GM12801 (cell line): ENCODE data around the gene JSRP1.

Source experiments
- TF ChIP-seq, protein P1 (sequence below): IDR thresholded peaks from one replicate; pipeline ENCODE4 v1.5.1; 2011; ENCODE audit warnings: control low read depth; ENCODE audit not compliant: insufficient read length; ENCODE audit errors: extremely low read depth

JSRP1 gene

GRCh38 chr19:2209408-2209807 lies 46.8 kb downstream of the JSRP1 start:
- TF ChIP-seq, protein P1, sequence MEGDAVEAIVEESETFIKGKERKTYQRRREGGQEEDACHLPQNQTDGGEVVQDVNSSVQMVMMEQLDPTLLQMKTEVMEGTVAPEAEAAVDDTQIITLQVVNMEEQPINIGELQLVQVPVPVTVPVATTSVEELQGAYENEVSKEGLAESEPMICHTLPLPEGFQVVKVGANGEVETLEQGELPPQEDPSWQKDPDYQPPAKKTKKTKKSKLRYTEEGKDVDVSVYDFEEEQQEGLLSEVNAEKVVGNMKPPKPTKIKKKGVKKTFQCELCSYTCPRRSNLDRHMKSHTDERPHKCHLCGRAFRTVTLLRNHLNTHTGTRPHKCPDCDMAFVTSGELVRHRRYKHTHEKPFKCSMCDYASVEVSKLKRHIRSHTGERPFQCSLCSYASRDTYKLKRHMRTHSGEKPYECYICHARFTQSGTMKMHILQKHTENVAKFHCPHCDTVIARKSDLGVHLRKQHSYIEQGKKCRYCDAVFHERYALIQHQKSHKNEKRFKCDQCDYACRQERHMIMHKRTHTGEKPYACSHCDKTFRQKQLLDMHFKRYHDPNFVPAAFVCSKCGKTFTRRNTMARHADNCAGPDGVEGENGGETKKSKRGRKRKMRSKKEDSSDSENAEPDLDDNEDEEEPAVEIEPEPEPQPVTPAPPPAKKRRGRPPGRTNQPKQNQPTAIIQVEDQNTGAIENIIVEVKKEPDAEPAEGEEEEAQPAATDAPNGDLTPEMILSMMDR = no peak

- TF ChIP-seq, protein P1 = no peak
These were observed 47.2 kb downstream of the JSRP1 start for GRCh38 chr19:2208975-2209374.

DNA sequence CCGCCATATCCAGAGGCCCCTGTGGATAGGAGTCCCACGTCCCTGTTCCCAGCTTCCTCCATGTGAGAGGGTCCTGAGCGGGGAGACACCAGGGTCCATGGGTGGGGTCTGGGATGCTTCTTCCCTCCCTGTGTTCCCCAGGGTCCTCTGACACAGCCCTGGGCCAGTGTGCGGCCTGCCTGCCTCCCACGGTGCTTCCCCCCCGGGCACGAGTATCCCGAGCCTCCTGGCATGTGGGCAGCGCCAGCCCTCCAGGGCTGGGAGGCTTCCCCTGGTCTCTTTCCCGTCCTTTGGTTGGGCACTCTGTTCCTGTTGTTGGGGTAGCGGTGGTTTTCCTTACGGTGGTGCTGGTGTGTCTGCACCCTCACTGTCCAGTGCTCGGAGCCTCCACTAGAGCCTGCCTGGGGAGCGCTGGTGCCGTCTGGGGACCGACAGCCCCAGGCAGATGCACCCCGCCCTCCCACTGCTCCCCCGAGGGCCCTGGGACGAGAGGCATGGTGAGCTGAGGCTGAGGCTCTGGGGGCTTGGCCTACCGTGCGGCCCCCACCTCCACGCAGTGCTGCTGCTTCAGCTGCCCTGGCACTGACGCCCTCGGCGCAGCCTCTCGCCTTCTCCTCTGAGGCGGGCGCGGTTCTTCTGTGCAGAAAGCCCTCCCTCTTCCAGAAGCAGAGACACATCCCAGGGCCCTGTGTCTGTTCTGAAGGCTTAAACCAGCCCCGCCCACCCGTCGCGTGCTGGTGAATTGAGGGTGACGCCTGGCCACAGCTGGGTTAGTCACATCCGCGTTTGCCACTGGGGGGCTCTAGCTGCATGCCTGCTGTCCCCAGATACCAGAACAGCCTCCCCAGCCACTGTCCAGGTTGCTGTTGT lies 48.0 kb downstream of the JSRP1 start:
- TF ChIP-seq, protein P1 = no peak

- TF ChIP-seq, protein P1 = no peak
These were observed 49.2 kb downstream of the JSRP1 start for GRCh38 chr19:2207008-2207407.

DNA sequence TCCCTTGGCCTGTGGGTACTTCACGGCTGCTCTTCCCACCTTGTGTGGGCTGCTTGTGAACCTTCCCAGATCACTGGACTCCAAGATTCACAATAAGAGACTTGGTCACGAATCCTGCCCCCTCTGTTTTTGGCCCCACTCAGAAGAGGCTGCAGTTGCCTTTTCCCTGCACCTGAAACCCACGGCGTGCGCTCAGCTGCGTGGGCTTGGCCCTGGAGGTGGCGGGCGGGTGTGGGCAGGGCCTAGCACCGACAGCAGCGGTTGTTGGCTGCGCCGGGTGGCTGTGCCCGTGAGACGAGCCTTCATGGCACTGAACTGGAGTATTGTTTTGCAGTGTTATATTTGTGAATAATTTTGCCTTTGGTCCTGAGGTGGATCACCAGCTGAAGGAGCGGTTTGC lies 53.9 kb downstream of the JSRP1 start:
- TF ChIP-seq, protein P1 = no peak
